Fibroblast of peridontal ligament (primary cell): ENCODE measurements around the gene RUVBL1.
A peak's percentile ranks its signal among the peaks of the same experiment; 100 is the strongest.
"Not testable (repeated sequence)": the region's sequence is repeated elsewhere in the genome, so short reads cannot be mapped to it uniquely, and the experiment has no call there.

Experiments
- DNase-seq: peaks from one replicate; pipeline ENCODE4 v3.0.0-alpha.2; 2010; ENCODE audit errors: extremely low read depth

RUVBL1 gene

DNA sequence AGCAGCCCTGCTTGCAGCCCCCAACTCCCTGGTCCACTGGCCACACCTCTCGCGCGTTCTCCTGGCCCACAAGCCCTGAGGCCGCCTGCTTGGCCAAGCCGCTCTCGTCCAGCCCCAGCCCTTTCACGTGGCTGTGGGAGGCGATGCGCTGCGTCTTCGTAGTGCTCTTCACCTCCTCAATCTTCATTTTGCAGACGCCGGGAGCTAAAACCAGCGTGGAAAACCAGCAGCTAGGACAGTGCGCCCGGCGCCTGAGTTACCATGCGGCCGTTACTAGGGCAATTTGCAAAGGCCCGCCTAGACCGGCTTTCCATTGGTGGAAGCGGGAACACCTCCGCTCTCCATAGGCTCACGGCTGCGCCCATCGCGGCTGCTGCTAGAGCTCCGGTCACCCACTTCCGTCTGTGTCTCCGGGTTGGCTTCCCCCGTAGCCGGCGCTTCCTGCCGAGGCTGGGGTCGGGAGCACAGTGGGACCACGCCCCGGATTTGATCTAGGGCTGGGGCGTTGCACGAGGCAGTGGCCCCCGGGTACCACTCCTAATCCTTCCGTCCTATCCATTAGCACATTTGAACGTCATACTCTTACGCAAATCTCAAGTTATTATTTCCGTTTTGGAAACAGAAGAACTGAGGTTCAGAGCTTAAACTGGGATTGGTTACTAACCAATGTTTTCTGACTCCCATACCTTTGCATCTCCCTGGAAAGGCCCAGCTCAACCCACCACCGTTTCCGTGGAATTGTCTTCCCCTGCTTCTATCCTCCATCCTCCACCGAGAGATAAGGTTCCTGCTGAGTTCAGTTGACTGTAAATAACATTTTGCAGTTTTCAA is at the start of gene RUVBL1:
Gene RUVBL1 (minus strand): TSS at position 275 of the 831 bp plus-strand sequence. CDS start 88 bp downstream, at position 187.
- peak; percentile 97 for DNase-seq

DNA sequence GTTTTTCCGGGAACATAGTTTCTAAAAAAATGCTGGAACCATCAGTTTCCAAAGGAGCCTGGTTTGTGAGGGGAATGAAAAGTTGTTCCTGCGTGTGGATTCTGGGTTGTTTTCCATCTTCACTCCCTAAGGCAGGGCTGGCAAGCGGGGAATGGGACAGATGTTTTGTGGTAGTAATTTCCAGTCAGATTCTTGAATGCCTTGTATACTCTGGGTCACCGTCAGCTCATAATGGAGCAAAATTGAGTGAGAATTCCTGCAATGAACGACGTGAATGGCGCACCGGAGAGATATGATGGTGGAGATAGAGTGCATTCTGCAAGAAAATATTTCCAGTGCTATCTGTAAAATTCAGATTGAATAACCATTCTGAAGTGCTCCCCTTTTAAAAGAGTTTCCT is 49.6 kb upstream of the RUVBL1 start:
- DNase-seq: no peak

DNA sequence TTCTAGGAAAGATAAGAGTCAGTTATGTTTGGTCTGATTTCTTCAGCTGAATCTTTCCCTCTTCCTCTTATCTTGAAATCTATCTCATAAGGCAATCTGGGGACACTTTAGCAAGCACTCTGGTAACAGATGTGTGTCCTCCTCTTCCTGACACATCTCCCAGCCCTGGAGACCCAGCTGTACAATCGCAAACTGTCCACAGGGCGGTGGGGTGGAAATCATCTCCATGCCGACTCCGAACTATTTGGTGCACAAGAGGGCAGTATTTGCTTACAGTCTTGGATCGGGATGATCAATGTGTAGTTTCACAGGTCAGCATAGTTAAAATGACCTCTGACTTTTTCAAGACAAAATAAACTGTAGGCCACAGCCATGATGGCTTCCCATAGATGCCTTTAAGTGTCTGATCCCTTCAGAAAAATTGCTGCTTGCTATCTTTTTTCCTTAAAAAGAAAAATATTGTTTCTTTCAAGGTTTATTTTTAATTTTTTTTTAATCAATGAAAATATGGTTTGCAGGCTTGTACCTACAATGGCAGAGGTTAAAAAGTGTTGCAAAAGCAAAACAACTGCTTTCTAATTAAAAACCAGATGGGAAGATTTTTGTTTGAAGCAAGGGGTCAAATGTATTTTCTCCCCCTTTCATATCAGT is 47.4 kb upstream of the RUVBL1 start:
- DNase-seq: peak; percentile 88

DNA sequence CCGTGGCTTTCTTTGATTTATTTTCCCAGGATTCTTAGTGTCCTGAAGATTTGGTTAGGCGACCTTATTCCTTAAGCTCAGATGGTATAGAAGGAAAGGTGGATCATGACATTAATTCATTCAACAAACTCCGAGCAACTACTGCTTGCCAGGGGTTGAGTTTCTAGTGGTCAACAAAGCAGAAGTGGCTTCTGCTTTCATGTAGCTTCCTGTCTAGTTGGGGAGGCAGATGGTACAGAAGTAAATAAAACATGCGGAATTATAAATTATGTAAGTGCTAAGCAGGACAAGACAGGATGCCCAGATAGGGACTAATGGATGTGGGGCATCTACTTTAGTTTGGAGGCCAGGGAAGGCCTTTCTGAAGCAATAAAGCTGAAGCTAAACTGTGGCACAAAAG is 45.2 kb upstream of the RUVBL1 start:
- DNase-seq: no peak

DNA sequence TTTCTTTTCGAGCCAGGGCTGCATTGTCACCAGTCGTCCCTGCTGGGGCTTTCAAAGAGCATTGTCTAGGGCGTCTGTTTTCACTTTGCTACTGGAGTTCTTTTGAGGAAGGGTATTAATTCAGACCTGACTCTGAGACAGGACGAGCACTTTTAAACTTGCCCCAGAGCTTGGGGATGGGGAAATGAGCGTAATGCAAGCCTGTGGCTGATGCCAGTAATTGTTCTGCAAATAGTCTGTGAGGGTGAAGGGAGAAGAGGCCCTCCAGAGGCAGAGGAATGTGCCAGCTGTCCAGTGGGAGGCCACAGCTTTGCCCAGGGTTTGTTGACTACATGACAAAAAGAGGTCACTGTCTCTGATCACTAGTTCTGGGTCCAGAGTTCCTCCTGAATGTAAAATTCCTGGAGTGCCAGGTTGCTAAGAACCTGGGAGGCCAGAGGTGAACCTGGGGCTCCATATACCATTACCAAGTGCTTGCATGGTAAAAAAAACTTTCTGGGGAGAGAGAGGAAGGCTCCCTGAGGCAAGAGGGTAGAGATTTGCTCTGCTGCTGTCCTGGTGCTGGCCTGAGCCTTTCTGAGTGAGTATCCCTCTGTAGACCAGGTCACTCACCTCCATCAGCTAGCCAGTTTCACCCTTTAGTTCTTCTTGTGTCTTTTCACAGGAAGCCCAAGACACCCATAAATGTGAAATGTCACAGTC is 44.5 kb upstream of the RUVBL1 start:
- DNase-seq: peak; percentile 11

DNA sequence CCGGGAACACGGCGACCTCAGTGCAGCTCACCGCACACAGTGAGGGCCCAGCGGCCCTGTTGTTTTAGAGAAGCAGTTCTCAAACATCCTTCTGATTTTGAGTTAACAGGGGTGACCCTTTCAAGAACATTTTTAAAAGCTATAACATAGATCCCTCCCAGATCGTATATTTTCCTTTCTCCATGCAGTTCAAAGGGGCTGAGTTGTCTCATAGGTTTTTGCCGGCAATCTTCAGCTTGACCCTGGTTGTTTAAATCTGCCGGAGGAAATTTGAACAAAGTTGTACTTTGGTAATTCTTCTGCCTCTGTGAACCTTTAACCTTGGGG is 44.0 kb upstream of the RUVBL1 start:
- DNase-seq: no peak

DNA sequence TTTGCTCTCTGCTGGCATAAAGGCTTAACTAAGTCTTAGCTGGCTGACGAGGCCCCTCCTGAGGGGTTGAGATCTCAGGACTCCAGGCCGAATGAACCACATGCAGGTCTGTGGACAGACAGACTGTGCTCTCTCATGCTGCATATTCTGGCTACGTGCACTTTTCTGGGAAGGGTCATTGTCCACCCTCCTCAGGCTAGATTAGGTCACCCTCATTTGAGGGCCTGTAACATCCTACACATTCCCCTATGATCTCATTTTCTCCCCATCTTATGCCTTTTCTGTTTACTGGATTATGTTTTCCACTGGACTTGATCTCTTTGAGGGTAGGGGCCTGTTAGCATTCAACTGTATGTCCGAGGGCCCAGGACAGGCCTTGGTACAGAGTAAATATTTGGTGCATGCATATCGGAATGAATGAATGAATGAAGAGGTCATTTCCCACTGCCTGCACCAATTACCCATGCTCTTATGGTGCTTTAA is 43.4 kb upstream of the RUVBL1 start:
- no peak for DNase-seq

DNA sequence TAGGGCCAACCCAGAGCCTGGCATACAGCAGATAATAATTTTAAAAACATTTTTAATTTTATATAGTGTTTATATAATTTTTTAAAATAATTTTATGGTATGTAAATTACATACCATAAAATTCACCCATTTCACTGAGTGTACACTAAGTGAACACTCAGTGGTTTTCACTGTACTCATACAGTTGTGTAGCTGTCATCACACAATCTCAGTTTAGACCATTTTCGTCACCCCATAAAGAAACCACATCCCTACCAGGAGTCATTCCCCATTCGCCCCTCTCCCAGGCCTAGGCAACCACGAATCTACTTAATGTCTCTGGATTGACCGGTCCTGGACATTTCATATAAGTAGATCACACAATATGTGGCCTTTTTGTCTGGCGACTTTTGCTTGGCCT is 39.8 kb upstream of the RUVBL1 start:
- DNase-seq: no peak

DNA sequence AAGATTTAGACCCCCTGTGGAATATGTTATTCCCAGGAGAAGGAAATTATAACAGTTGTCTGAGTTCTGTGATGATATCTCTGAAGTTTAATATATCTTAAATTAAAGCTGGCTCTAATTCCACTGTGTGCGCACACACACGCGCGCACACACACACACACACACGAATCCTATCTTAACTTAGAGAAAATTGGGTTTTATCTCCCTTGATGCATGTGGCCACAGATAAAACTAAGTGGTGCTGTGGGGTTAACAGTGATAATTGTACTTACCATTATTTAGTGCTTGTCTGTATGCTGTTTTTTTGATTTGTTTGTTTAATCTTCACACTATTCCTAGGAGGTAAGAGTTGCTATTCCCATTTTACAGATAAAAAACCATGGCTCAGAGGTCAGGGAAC is 37.0 kb upstream of the RUVBL1 start:
- no peak for DNase-seq

DNA sequence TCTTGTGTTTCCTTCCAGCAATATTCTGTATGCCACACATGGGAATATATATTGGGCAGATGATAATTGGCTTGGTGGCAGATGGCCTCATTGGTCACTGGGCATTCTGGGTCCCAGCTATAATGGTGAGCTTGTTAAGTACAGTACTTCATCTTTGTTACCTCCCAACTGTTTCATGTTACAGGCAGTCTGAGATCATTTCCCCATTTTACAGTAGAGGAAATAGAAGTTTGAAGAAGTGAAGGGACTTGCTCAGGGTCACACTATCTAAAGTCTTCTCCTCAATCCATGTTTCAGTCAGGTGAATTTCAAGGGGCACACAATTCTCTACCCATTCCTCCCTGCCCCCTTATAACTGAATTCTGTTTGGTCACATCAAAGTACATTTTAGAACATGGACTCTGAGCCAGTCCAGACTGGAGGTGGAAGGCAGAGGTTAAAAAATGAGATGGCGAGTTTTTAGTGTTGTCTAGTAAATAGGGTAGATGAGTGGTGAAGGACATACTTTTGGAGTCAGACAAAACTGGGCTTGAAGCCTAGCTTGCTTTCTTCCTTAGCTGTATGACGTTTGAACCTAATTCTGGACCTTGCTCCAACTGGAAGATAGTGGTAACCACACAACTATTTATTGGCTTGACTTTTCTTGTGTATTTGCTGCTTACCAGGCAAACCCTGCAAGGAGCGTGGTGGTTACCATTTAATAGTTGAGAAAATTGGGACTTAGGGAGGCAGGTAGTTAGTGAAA is 32.2 kb upstream of the RUVBL1 start:
- no peak for DNase-seq

DNA sequence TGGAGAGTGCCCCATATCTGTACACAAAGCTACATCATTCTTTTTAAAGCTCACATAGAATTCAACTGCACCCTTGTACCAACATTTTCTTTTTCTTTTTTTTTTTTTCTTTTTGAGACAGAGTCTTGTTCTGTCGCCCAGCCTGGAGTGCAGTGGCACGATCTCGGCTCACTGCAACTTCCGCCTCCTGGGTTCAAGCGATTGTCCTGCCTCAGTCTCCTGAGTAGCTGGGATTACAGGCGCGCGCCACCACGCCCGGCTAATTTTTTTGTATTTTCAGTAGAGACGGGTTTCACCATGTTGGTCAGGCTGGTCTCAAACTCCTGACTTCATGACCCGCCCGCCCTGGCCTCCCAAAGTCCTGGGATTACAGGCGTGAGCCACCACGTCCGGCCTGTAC is 30.7 kb upstream of the RUVBL1 start:
- DNase-seq: not testable (repeated sequence)

DNA sequence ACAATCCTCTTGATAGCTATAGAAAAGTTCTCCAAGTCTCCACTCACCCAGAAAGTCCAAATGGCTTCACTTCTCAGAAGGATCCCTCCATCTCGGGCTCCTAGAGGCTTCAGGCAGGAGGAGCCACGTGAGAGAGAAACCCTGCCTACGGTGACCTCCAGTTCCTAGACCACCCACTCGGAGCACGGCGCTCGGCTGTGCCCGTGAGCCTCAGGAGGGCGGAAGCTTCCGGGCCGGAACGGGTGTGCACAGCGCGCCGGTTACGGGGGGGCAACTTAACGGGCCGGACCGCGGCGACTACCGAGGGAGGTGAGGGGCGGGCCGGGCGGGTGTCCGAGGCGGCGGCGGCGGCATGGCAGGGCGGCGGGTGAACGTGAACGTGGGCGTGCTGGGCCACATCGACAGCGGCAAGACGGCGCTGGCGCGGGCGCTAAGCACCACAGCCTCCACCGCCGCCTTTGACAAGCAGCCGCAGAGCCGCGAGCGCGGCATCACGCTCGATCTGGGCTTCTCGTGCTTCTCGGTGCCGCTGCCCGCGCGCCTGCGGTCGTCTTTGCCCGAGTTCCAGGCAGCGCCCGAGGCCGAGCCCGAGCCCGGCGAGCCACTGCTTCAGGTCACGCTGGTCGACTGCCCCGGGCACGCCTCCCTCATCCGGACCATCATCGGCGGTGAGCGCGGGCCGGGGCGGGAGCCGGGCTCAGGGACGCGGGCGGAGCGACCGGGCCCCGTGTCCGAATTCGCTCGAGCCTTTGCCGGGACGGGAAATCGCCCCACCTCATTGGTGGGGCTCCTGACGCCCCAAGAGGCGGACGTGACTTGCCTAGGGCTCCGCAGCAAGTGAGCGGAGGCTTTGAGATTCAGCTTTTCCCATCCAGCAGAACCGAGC is 29.8 kb upstream of the RUVBL1 start, which contains the start of gene EEFSEC:
Gene EEFSEC (plus strand): TSS at position 326 of the 886 bp plus-strand sequence. CDS start 27 bp downstream, at position 353.
- DNase-seq: peak; percentile 62

DNA sequence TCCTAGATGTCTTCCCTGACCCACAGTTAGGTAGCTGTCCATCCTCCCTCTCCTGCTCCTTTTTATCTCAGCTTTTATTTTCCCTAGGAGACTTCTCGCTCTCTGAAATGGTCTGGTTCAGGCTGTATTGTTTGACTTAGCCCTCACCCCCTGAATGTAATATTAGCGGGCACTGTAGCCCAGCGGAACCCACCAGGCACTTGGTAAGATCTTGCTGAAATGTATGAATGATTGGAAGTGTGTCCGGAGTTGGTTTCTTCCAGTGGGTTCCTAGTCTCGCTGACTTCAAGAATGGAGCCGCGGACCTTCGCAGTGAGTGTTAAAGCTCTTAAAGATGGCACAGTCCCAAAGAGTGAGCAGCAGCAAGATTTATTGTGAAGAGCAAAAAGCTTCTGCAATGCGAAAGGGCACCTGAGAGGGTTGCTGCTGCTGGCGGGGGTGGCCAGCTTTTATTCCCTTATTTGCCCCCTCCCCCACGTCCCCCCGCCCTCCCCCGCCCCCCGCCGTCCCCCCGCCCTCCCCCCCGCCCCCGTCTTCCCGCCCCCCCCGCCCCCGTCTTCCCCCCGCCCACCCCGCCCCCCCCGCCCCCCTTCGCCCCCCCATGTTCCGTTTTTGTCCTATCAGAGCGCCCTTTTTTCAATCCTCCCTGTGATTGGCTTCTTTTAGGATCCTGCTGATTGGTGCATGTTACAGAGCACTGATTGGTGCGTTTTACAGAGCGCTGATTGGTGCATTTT is 29.0 kb upstream of the RUVBL1 start:
- DNase-seq: peak; percentile 75

DNA sequence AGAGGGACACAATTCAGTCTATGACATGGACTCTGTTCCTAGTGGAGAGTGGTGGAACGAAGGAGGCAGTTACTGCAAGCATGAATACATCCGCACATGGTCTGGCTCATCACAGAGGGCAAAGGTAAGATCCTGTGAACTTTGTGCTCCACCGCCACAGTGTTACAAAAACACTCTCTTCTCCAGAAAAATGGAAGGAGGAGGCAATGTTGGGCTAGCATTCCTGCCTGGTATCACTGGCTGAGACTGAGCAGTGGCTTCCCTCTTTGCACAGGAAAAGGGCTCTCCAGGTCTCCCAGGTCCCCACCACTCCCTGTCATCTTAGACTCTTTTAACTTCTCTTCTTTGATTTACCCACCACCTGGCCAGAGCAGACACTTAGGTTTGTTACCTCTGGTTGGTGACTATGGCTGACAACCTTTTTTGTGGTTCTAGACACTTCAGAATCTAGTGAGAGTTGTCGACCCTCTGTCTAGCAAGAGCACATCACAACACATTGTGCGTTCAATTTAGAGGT is 28.2 kb upstream of the RUVBL1 start:
- DNase-seq: no peak

DNA sequence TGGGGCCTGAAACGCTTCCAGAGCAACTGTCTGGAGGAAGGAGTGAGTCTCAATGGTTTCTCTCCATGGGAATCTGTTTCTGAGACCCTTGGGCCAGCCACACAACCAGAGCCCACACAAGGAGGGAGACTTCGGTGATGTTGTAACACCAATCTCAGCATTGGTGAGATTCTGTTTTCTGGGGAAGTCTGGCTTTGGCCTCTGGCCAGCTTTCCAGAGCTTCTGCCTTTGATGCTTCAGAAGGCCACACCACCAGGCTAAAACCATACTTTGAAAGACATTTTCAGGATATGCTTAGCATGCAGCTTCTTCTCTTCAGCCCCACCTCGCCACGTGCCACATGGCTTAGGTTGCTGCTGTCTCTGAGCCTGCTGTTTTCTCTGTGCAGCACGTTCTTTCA is 26.0 kb upstream of the RUVBL1 start:
- no peak for DNase-seq

DNA sequence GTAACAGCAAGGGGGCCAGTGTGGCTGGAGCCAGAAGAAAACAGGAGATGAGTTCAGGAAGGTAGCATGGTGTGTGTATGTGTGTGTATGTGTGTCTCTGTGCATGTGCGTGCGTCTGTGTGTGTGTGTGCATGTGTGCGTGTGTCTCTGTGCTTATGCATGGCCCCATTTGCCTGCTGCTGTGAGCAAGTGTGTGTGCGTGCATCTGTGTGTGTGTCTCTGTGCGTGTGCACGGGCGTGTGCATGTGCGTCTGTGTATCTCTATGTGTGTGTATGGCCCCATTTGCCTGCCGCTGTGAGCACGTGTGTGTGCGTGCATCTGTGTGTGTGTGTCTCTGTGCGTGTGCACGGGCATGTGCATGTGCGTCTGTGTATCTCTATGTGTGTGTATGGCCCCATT is 22.6 kb upstream of the RUVBL1 start:
- DNase-seq: no peak

DNA sequence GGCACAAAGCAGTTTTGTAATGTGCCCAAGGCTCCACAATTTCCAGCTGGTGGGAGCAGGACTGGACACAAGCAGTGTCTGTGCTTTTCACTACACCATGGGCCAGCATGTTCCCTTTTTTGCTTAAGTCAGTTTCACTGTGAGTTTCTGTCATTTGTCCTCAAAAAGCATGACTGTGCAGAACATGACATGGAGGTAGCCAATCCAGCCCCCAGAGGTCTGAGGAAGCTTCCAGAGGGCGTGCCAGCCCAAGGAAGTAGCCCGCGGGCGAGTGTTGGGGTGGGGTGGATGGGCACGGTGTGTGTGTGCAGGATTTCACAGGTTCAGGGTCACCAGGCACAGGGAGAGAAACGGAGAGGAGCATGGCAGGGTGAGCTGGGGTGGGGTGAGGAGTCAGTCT is 21.7 kb upstream of the RUVBL1 start:
- no peak for DNase-seq

DNA sequence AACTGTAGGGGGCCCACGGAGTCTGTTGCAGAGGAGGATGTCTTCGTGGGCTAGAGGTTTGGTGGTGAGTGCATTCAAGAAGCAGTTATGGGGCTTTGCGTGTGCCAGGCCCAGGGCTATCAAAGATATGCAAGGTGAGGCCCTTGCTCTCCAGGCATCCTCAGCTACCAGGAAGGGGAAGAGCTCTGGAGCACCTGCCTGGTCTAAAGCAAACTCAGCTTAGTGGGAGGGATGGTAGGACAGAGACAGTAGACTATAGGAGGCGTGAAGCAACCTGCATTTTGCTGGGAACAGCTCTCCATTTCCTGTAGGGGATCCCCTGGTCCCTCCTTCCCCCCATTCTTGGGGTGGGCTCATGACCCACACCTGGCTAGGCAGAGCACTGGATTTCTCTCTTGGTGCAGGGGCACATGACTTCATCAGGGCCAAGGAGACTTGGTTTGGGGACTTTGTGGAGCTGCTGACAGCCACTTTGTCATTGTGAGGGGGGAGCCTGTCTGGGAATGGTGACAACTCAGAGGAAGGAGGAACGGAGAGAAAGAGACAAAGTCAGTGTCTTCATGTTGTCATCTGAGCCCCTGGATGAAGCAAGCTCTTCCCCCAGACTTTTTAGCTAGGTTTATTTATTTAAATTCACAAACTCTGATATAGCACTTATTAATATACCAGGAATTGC is 21.0 kb upstream of the RUVBL1 start:
- no peak for DNase-seq

DNA sequence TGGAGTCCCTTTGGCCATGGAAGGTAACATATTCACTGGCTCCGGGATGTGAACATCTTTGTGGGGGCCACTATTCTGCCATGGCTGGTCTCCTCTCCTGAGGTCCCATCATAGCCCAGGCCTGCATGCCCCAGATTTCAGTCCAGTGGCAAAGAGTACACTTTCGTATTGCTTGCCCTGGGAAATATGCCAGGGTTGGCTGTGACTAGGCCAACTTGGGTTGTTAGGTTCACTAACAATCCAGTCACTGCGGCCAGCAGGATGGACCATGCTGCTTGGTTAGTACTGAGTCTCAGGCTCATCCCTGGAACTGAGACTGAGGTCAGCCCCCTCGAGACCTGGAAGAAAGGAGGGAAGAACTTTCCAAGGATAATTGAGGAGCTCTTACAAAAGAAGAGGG is 19.9 kb upstream of the RUVBL1 start:
- no peak for DNase-seq
